ENCODE data around the gene MXRA7.
"Not testable (repeated sequence)": the region's sequence is repeated elsewhere in the genome, so short reads cannot be mapped to it uniquely, and the experiment has no call there.

Gene MXRA7

GRCh38 chr17:76702076-76702475 lies 8.7 kb downstream of the MXRA7 start:
- no peaks in the 10 kb centered on the region for H3K27me3 ChIP-seq
- no peak overlapping the region for H3K4me3 ChIP-seq
- DNase-seq = no peak
- no peaks in the 10 kb centered on the region for H3K36me3 ChIP-seq
- TF ChIP-seq, protein P1, sequence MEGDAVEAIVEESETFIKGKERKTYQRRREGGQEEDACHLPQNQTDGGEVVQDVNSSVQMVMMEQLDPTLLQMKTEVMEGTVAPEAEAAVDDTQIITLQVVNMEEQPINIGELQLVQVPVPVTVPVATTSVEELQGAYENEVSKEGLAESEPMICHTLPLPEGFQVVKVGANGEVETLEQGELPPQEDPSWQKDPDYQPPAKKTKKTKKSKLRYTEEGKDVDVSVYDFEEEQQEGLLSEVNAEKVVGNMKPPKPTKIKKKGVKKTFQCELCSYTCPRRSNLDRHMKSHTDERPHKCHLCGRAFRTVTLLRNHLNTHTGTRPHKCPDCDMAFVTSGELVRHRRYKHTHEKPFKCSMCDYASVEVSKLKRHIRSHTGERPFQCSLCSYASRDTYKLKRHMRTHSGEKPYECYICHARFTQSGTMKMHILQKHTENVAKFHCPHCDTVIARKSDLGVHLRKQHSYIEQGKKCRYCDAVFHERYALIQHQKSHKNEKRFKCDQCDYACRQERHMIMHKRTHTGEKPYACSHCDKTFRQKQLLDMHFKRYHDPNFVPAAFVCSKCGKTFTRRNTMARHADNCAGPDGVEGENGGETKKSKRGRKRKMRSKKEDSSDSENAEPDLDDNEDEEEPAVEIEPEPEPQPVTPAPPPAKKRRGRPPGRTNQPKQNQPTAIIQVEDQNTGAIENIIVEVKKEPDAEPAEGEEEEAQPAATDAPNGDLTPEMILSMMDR (IDR thresholded peaks at IDR 0.05) = no peak
- intact Hi-C loops (cut with DNase I; ENCODE audit: low total_unique reads) = no loop called here
- H3K4me1 ChIP-seq = peaks cover 7 to 86% (median 56%) of the 10 kb centered on the region in 4 donors
- H3K9me3 ChIP-seq = no peaks in the 10 kb centered on the region
- peak overlapping the region; percentile 85 to 89 for H3K27ac ChIP-seq

DNA sequence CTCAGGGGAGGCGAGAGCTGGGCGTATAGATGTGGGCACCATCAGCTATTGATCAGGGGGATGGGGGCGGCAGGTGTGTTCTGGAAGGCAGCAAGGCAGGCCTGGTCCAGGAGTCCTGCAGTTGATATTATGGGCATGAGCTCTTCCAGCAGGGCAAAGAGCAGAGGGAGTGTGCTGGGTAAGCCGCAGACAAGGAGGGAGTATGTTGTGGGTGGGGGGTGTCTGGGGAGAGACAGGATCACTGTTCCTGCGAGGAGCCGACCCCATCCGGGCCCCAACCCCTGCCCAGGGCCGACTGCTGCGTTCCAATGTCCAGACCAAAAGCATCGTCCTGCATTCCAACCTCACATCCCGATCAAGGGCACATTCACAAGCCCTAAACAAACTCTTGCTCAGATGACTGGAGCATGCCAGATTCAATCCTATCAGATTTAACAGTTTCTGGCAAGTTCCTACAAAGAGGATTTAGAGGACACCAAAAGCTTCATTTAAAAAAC lies 9.2 kb downstream of the MXRA7 start:
- DNase-seq = no peak
- H3K36me3 ChIP-seq = no peaks in the 10 kb centered on the region
- H3K9me3 ChIP-seq = no peaks in the 10 kb centered on the region
- intact Hi-C loops (cut with DNase I; ENCODE audit: low total_unique reads) = no loop called here
- H3K27me3 ChIP-seq = no peaks in the 10 kb centered on the region
- TF ChIP-seq, protein P1 (IDR thresholded peaks at IDR 0.05) = no peak
- peak overlapping the region; percentile 32 to 45 for H3K4me3 ChIP-seq
- H3K4me1 ChIP-seq = peaks cover 7 to 87% (median 57%) of the 10 kb centered on the region in 4 donors
- peak overlapping the region; percentile 85 to 89 for H3K27ac ChIP-seq

- H3K9me3 ChIP-seq = no peaks in the 10 kb centered on the region
- peak; percentile 75 to 84 for DNase-seq
- TF ChIP-seq, protein P1 (IDR thresholded peaks at IDR 0.05) = no peak
- intact Hi-C loops (cut with DNase I; ENCODE audit: low total_unique reads) = no loop called here
- H3K4me1 ChIP-seq = peaks cover 7 to 92% (median 61%) of the 10 kb centered on the region in 4 donors
- no peaks in the 10 kb centered on the region for H3K27me3 ChIP-seq
- H3K36me3 ChIP-seq = no peaks in the 10 kb centered on the region
- H3K27ac ChIP-seq = peak overlapping the region; percentile 85 to 89
- peak overlapping the region; percentile 32 to 45 for H3K4me3 ChIP-seq
These were observed 9.9 kb downstream of the MXRA7 start for GRCh38 chr17:76700617-76701470.

DNA sequence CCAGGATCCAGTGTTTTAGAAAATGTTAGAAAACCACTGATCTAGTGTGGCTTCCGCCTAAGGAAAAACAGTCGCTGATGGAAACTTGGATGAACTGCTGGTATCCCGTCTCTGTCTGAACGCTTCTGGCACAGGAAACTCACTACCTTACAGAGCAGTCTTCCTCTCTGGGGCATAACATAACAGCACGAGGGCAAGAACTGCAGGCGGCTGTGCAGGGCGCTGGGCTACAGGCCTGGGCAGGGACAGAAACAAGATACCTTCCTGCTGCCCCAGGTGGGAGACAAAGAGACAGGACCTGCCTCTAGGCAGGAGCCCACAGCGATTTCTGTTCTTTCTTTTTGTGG lies 10.5 kb downstream of the MXRA7 start:
- TF ChIP-seq, protein P1 (IDR thresholded peaks at IDR 0.05) = no peak
- intact Hi-C loops (cut with DNase I; ENCODE audit: low total_unique reads) = no loop called here
- no peak for DNase-seq
- Histone ChIP-seq H3K36me3 (no peaks in the 10 kb centered on the region), H3K4me1 (peaks cover 7 to 92% (median 67%) of the 10 kb centered on the region in 4 donors), H3K4me3 (peak overlapping the region; percentile 32 to 45), H3K27ac (peak overlapping the region; percentile 85 to 89), H3K9me3 (no peaks in the 10 kb centered on the region), H3K27me3 (no peaks in the 10 kb centered on the region)

- intact Hi-C loops (cut with DNase I; ENCODE audit: low total_unique reads); H3K9me3 ChIP-seq; DNase-seq; H3K4me3 ChIP-seq; H3K27me3 ChIP-seq; H3K36me3 ChIP-seq: not testable (repeated sequence)
- H3K4me1 ChIP-seq = peaks cover 7 to 97% (median 76%) of the 10 kb centered on the region in 4 donors
- H3K27ac ChIP-seq = peak overlapping the region; percentile 85 to 89
These were observed 12.2 kb downstream of the MXRA7 start for GRCh38 chr17:76698466-76698977.

All from tibial artery (tissue), 4 donors.